Suppressor macrophage (primary cell): Measurements from ENCODE around the gene PRR23E.

Experiments
- DNase-seq, 4 experiments: peaks; one replicate each; pipeline ENCODE4 v3.0.0-alpha.2; 2020 to 2022

The PRR23E gene

DNA sequence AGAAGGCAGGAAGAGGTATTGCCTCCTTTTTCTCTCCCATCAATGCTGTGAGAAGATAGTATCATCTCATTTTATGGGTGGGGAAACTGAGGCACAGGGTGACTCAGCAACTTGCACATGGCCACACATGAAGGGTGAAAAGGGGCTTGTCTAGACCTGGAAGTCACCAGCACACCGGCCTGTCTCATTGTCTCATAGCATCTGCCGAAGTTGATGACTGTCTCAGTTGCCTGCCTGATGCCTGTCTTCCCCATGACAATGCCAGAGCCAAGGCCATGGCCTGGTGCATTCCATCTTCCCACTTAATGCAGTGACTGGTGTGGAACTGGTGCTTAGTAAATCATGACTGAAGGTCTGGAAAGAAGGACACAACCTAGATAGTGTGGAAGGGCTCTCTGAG, 27.9 kb upstream of the PRR23E start:
- no peak for DNase-seq

DNA sequence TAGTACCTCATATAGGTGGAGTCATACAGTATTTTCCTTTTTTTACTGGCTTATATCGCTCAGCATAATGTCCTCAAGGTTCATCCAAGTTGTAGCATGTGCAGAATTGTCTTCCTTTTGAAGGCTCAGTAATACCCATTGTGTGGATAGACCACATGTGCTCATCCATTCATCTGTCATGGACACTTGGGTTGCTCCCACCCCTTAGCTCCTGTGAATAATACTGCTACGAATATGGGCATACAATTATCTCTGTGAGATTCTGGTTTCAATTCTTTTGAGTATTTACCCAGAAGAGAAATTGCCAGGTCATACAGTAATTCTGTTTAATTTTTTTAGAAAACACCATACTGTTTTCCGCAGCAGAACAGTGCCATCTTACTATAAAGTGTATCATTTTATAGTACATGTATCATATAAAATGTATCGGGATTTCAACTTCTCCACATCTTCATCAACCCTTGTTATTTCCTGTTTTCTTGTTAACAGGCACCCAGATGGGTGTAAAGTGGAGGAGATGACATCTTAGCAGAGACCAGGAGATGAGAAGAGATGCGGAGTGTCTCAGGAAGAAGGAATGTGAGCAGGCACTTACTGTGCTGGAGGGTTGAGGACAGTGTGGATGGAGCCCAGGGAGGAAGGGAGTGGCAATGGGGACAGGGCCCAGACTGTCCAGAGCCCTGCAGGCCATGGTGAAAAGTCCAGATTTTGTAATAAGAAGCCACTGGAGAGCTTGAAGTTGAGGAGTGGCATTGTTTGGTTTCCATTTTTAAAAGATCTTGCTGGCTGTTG, 27.0 kb upstream of the PRR23E start:
- no peak for DNase-seq

DNA sequence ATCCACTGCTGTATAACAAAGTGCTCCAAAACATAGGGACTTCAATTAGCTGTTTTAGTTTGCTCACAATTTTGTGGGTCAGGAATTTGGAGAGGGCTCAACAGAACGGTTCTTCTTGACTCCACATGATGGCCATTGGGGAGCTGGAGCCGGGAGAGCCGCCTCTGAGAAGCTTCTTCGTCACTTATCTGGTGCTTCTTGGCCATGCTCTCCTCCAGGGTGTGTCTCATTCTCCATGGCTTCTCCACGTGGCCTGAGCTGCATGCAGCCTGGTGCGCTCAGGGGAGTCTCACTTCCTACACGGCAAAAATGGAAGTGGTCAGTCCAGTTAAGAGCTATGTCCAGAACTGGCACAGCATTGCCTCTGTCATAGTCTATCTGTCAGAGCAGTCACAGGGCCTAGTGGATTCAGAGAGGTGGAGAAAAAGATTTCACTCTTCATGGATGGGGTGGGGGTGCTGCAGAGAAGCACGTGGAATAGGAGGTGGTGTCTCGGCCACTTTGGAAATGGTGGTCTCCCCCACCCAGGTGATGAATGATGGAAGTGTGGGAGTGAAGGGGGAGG, 26.3 kb upstream of the PRR23E start:
- no peak for DNase-seq

DNA sequence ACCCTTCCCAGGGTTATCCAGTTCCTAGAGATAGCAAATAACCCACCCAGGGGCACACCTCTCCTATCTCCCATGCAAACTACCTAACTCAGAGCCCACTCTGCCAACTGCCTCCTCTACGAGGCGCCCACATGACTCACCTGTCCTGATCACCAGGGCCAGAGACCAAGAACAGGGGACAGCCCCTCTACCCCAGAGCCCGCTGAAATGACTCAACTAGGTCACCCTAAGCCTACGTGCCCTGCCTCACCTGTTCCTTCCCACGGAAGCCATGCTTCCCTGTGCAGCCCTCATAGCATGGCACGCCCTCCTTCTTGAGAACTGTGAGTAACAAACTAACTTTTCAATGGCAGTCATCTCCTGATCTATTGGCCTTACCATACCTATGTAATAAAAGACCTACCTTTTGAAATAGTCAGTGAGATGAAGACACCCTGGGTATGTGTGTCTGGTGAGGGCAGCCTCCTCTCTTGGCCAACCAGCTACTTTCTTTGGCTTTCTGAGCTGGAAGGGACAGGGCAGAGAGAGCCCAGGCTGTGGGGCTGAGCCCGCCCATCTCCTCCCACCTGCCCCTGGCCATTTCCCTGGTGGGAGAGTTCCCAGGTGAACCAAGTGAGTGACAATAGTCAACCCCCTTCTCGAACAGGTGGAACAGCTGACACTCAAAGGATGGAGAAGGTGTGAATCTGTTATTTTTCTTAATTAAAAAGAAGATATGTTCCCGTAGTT, 25.5 kb upstream of the PRR23E start:
- no peak for DNase-seq

DNA sequence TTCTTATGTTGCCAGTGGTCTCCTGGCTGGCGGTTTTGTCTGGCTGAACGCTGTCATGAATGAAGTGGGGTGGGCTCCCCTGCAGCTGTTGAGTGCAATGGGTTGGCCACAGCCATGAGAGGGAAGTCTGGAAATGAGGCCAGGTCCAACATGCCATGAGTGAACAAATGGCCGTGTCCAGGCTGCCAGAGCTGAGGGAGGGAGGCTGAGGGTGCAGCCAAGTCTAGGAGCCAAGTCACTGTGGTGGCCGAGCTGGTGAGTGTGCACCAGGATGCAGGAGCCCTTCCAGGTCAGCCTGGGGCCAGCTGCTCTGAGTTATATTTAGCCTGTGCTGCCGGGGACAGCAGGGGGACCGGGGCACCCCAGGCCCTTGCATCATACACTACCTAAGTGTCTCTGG, 24.7 kb upstream of the PRR23E start:
- DNase-seq = no peak

DNA sequence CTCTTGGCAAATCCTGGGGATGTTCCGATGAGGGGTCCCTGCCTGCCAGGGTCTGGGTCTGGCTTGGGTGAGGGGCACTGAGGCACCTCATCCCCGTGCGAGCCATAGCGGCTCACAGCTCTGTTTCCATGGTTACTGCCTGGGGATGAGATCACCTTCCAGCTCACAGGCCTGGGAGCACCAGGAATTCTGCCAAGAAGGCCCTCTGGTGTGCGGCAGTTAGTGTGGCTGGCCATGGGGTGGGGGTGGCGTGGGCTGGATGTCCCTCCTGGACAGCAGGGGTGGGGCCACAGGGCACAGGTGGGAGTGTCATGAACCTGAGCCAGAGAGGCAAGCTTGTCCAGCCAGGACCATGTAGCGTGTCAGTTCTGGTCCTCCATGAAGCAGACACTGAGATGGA, 22.1 kb upstream of the PRR23E start:
- DNase-seq = no peak

DNA sequence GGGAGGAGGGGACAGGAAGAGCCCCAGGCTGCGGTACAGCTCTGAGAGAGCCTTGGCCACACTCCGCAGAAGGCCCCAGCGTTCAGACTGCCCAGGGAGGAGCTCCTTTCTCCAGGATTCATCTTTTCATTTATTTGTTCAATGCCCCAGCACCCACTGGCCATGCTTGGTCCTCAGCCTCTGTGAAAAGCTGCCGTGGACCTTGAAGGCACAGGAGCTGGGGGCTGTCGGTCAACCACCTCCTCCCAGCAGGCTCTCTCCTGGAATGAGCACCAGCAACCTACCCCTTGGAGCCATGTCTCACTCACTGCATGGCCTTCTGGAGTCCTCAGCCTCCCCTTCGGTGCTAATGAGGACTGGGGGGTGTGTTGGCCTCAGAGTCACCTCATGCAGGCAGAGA, 21.6 kb upstream of the PRR23E start:
- no peak for DNase-seq

DNA sequence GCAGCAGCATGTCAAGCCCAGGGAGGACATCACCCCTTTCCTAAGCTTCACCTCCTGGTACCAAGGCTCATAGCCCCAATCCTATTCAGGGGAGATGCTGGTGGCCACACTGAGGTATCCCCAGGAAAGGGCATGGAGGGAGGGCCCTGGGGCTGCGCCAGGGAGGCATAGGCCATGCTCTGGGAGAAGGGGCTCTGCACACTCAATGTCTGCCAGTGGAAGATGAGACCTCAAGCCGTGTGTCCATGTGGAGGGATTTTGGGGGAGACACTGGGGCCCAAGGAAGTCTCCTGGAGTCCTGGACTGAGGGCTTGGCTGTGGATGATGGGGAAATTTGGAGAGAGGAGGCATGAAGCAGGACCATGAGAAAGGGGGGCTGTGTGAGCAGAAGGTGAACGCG, 21.2 kb upstream of the PRR23E start:
- DNase-seq = no peak

DNA sequence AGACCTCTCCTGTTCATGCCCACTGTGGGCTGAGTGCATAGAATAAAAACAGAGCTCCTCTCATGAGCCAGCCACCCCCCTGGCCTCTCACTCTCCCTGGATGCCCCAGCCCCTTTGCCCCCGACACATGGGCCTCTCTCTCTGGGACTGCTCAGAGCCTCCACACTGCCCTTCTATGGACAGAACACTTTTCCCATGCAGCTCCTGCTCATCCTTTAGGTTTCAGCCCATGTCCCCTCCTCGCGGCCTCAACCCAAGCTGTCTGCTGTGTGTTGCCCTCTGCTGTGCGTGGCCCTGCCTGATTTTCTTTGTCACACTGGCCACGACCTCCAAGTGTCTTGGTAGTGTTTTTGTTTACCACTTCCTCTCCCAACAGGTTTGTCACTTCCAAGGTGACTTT, 20.7 kb upstream of the PRR23E start:
- DNase-seq = no peak

DNA sequence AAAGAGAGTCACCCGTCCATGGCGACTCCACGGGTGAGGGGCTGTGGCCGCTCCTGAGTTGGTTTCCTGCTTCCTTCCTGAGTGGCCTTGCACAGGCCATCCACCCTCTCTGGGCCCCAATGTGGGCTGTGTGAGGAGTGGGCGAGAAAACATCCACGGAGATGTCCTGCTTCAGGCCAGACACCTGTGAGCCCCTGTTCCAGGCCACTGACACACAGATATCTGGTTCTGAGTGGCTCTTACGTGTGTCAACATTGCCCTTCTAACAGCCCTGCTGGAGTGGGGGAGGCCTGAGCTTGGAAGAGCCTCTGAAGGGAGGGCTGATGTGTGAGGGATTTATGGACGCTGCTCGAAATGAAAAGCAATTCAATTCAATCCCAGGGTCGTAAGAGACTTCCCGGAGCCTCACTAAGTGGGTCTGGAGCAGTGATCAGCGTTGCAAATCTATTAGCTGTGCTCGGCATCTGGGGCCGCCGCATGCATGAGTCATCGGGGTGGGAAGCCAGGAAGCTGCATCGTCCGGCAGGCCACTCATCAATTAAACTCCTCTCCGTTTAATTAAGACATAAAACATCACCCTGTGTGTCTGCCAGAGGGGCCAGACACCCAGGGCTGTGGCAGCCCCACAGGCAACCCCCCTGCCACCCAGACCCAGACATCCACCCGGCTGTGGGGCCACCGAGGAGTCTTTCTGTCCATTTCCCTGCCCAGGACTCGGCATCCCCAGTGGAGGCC, 20.0 kb upstream of the PRR23E start:
- no peak for DNase-seq

DNA sequence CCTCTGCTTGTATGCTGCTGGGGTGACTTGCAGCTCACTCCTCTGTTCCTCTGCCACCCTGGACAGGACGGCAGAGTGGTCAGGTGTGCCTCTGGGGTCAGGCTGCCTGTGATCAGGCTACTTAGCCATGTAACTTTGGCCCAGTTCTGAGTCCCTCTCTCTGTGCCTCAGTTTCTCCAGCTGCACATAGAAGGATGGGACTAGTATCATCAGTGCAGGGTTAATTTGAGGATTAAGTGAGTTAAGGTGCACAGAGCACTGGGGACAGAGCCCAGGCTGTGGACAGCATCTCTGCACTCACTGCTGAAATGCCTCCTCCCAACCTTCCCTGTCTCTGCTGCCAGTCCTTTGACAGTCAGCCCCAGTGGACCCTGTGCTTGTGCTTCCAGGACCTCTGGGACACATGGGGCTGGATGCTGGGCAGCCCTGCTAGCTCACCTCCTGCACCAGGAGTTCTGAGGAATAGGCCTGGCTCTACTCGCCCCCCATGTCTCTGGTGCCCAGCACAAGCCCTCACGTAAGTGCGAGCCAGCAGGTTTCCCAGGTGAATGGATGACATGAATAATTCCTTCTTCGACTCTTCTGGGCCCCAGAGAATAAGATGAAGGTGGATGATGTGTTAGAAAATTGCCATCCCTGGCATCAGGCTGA, 19.3 kb upstream of the PRR23E start:
- DNase-seq = no peak

DNA sequence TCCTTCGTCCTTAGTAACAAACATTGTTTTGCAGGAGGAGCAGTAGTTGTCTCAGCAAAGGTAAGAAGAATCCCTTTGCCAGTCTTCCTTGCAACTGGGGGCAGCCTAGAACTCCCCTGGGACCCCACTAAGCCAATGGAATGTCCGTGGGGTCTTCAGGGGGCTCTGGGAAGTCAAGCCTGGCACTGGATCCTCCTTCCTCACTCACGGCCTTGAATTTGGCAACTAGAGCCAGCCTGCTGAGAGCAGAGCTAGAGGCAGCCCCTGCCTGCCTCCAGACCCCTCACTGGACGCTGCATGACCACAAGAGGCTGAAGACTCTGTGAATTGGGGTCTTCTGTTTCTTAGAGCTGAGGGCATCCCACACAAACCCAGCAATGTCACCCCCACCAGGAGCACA, 18.6 kb upstream of the PRR23E start:
- no peak for DNase-seq

DNA sequence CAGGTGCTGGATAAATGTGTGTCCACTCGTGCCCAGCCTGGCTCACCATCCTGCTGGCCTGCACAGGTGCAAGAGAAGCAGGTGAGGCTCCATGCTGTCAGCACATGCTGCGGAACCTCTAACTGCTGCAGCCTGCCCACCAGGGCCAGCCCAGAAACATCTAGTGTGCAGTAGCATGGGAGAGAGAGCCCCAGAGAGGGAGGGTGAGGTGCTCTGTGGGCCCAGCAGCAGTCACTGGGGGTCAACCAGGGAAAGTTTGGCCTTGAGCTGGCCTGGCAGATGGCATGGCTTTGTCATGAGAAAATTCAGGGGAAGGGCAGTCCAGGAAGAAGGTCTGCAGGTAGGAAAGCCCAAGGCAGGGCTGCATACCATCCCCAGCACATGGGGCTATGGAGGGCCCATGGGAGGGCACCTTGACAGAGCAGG, 18.2 kb upstream of the PRR23E start:
- no peak for DNase-seq

DNA sequence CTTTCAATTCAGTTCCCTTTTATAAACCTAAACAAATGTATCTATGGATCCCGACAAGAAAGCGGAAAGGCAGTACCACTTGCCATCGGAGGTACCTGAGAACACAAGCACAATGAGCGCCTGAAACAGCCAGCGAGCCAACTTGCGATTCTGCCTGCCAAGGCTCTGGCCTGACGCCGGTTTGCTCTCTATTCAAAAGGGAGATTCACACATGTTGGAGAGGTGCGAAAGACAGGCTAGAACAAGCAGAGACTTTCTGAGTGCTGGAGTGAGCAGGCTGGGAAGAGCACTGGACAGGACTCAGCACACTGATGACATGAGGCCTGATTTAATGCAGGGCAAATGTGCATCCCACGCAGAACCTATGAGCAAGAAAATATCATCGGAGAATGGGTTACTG, 17.7 kb upstream of the PRR23E start:
- no peak for DNase-seq

DNA sequence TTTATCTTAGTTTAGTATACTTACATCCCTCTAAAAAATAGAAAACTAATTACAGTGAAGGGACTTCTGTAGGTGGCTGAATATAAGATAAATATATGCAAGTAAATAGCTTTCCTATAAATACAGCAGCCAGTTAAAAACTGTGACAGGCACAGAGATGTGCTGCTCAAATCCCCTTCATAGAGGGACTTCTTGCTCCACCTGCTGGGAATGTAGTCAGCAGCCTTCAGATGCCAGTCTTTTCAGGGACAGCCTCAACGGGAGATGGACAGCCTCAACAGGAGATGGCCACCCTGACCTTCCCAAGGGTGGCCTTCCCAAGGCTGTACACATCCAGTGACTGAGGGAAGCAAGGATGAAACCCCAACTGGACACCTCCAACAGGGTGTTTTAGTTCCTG, 15.7 kb upstream of the PRR23E start:
- DNase-seq = no peak

DNA sequence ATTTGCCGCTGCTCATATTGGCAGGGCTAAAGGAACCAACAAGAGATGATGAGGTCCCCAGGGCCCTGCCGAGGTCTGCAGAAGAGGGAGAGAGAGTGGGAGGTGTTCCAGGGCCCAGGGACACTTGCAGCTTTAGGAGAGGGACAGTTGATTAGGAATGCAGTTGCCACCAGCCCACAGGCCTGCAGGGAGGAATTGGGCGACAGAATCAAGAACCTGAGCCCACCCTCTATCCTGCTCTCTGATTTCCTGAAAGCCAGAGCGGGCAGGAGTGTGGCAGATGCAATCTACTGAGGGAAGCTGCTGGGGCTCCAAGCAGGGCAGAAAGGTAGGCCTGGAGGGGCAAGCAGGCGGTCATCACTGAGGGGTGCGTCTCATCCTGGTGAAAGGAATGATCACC, 12.1 kb upstream of the PRR23E start:
- DNase-seq = no peak

DNA sequence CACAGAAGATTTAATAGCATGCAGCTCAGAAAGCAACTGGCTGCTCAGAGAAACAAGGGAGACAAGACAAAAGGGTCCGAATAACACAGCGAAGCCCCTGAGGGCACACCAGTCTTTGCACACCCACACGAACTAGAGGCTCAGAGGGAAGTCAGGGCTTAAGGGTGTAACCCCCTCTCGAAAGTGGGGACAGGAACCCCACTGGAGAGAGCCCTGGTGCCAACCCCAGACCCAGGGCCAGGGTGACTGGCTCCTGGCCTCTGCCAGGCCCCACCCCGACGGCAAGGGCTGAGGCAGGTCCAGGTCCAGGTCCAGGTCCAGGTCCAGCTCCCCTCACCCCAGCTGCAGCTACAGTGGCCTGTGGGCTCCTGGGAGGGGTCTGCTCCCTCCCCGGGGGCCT, 10.5 kb upstream of the PRR23E start:
- no peak for DNase-seq

DNA sequence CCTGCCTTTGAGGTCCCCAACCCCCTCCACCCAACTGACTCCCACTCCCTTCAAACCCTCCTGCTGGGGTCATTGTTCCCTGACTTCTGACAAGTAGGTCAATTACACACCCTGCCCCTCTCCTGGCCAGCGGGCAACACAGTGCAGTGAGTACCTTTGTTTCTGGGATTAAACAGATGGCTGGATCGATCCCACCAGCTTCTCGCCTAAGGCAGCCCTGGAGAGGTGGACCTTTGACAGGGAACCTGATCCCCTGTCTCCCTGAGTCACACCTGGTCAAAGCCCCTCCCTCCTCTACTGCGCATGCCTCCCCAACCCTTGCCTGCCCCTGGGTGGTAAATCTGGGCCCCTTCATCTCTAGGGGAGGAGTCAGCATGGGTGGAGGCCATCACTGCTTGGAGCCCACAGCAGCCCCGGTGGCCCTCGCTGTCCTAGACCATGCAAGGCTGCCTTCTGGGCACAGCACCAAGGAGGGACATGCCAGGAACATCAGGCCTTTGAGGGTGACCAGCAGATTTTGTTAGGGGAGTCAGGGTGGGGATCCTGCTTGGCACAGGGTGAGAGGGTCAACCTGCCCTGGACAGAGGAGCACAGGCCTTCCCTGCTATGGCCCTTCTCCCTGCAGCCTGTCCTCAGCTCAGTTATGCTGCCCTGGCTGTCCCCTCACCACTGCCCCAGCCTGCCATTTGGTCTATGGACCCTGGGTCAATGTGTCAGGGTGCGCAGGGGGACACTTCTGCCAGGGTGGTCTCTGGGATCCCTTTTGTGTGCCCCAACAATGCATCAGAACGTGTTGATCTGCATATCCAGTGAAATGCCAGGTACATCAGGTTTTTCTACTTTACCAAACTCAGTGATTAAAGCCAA, 9.8 kb upstream of the PRR23E start:
- no peak for DNase-seq

DNA sequence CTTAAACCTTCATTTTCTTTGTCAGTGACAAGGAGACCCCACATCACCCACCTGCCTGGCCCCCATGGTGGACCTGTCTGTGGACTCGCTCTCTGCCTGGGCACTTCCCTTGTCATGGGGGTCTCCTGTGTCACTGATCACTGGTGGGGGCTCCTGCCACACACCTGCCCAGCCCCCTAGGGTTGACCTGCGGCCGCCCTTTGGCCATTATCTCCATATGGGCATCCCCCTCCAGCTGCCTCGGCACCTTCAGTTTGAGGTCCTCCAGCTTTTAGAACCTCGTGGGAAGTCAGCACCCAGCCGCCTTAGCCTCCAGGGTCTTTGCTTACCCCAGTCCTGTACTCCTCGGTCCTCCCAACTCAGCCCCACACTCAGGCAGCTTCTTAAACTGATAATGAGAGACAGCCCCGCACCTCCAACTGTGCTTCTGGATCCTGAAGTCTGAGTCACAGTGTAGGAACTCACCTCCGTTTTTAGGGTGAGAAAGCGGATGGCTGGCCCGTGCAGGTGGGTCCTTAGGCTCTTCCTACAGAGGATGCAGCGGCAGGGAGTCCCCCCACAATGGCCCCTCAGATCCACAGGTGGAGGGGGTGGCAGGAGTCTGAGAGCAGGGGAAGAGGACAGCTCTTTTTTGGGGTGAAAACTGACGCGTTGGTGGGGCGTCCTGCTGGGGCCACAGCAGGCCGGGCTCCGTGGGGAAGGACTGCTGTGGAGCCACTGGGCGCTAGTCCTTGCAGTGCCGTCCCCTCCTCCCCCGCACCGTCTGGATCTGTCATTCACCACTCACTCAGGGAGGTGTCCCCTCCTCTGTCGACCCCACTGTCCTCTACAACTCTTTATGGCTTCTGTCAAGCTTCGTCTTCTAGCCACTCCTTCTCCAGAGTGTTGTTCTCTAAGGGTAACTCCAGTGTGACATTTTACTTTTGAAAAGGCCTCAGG, 8.7 kb upstream of the PRR23E start:
- DNase-seq = no peak

DNA sequence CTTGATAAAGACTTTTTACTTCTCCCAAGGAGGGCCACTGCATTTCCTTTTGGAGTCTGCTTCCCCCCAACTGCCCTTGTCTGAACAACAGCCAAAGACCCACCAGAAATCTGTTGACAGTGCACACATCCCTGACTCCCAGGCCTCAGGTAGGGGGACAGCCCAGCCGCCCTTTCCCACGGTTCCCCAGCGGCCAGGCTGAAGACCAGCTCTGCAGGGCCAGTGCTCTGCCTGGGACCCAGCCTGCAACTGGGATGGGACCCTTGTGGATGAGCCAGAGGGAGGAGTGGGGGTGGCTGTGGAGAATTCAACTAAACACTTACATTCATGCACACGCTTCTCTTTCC, 8.1 kb upstream of the PRR23E start:
- no peak for DNase-seq

DNA sequence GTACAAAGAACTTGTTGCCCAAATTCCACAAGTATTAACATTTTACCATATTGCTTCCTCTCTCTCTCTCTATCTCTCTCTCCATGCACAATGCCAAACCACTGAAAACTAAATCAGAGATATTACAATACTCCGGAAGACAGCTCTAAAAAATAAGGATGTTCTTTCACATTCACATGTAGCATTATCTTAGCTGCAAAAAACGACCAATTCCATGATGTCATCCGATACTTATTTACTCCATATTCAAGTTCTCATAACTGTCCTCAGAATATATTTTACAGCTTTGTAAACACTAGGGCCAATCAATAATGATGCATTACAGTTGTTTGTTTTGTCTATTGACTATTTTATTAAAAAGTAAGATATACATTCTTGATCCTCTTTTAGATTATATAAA, 7.7 kb upstream of the PRR23E start:
- DNase-seq = no peak
